HEK293 (cell line): ENCODE data around the gene SP2.
A peak's percentile ranks its signal among the peaks of the same experiment; 100 is the strongest.

Experiments used
- CTCF ChIA-PET: fragments of 350-600 bp; formaldehyde crosslinking; extraction: SDS; loops from one replicate; lab custom pipeline; 2021; ENCODE audit warnings: antibody characterized with exemption; lab: Yijun Ruan, JAX
- POLR2A ChIA-PET: fragments of 300-600 bp; formaldehyde crosslinking; extraction: SDS; loops from one replicate; lab custom pipeline; 2020; ENCODE audit warnings: antibody characterized with exemption, inconsistent platforms; lab: Yijun Ruan, JAX
- H3K27ac ChIP-seq: fragments of 200-500 bp; sonication (Bioruptor generic); 2 replicates; pipeline ENCODE4 v1.5.1; 2014; ENCODE audit warnings: low read depth, low read length, control low read depth, inconsistent platforms; ENCODE audit errors: extremely low read depth
- H3K36me3 ChIP-seq, 2 experiments: fragments of 200-500 bp in 1 of 2; sonication (Bioruptor generic) in 1 of 2; 1 replicate in 1 of 2; 2 replicates in 1 of 2; pipeline ENCODE4 v1.5.1; 2014 to 2017; ENCODE audit warnings: inconsistent platforms in 2 of 2, low read length in 2 of 2; ENCODE audit not compliant: control insufficient read depth in 2 of 2, insufficient read depth in 1 of 2
- H3K4me1 ChIP-seq: fragments of 200-500 bp; sonication (Bioruptor generic); 2 replicates; pipeline ENCODE4 v1.5.1; 2014; ENCODE audit warnings: mild to moderate bottlenecking, low read length, inconsistent platforms; ENCODE audit not compliant: control insufficient read depth, insufficient read depth
- H3K4me3 ChIP-seq: 2 replicates; pipeline ENCODE4 v1.5.1; 2011; ENCODE audit warnings: low read depth, mild to moderate bottlenecking, control low read depth, low read length, moderate library complexity
- H3K9me3 ChIP-seq: fragments of 200-500 bp; sonication (Bioruptor generic); 2 replicates; pipeline ENCODE4 v1.5.1; 2014; ENCODE audit warnings: low read depth, low read length, inconsistent platforms; ENCODE audit not compliant: control insufficient read depth, insufficient read depth
- GLI2 ChIP-seq: fragments of 450-650 bp; formaldehyde crosslinking; IDR thresholded peaks from 2 replicates; pipeline ENCODE4; 2017; ENCODE audit warnings: missing biosample characterization, missing genetic modification characterization, low read depth, borderline replicate concordance
- KLF10 ChIP-seq: fragments of 450-650 bp; IDR thresholded peaks from 2 replicates; pipeline ENCODE4 v1.5.1; 2018; ENCODE audit warnings: missing biosample characterization, mild to moderate bottlenecking, missing genetic modification characterization
- KLF9 ChIP-seq: fragments of 450-650 bp; formaldehyde crosslinking; IDR thresholded peaks from 2 replicates; pipeline ENCODE4 v1.5.1; 2016; ENCODE audit warnings: missing biosample characterization, missing genetic modification characterization, low read depth
- PBX3 ChIP-seq: sonication (generic); formaldehyde crosslinking; IDR thresholded peaks from 2 replicates; pipeline ENCODE4 v1.8.1; 2022; ENCODE audit warnings: mild to moderate bottlenecking, moderate library complexity, missing genetic modification reagents
- SCRT1 ChIP-seq: fragments of 450-650 bp; formaldehyde crosslinking; IDR thresholded peaks from 2 replicates; pipeline ENCODE4 v1.5.1; 2016; ENCODE audit warnings: missing biosample characterization, missing genetic modification characterization, borderline replicate concordance
- SETDB1 ChIP-seq: IDR thresholded peaks from one replicate; pipeline ENCODE4 v1.6.1; 2017; ENCODE audit warnings: mild to moderate bottlenecking, low read length, moderate library complexity, mixed read lengths; ENCODE audit not compliant: insufficient read length
- SP2 ChIP-seq: fragments of 450-650 bp; formaldehyde crosslinking; IDR thresholded peaks from 2 replicates; pipeline ENCODE4 v1.5.1; 2016; ENCODE audit warnings: missing biosample characterization, missing genetic modification characterization
- YY2 ChIP-seq: fragments of 450-650 bp; formaldehyde crosslinking; IDR thresholded peaks from 2 replicates; pipeline ENCODE4 v1.5.1; 2016; ENCODE audit warnings: missing biosample characterization, missing genetic modification characterization
- ZBTB17 ChIP-seq: fragments of 450-650 bp; formaldehyde crosslinking; IDR thresholded peaks from 2 replicates; pipeline ENCODE4 v1.5.1; 2016; ENCODE audit warnings: missing biosample characterization, missing genetic modification characterization
- ZBTB48 ChIP-seq: fragments of 450-650 bp; formaldehyde crosslinking; IDR thresholded peaks from 2 replicates; pipeline ENCODE4 v1.5.1; 2016; ENCODE audit warnings: missing biosample characterization, missing genetic modification characterization
- ZBTB8A ChIP-seq: fragments of 450-650 bp; formaldehyde crosslinking; IDR thresholded peaks from 2 replicates; pipeline ENCODE4 v1.5.1; 2016; ENCODE audit warnings: missing biosample characterization, missing genetic modification characterization
- ZFHX2 ChIP-seq: fragments of 450-650 bp; formaldehyde crosslinking; conservative IDR thresholded peaks from 2 replicates; pipeline ENCODE4 v1.5.1; 2016; ENCODE audit warnings: missing biosample characterization, missing genetic modification characterization
- ZNF121 ChIP-seq: fragments of 450-650 bp; formaldehyde crosslinking; IDR thresholded peaks from 2 replicates; pipeline ENCODE4 v1.5.1; 2016; ENCODE audit warnings: missing biosample characterization, missing genetic modification characterization
- ZNF132 ChIP-seq: fragments of 450-650 bp; formaldehyde crosslinking; IDR thresholded peaks from 2 replicates; pipeline ENCODE4 v1.5.1; 2017; ENCODE audit warnings: missing biosample characterization, missing genetic modification characterization, borderline replicate concordance
- ZNF26 ChIP-seq: fragments of 450-650 bp; formaldehyde crosslinking; IDR thresholded peaks from 2 replicates; pipeline ENCODE4 v1.5.1; 2016; ENCODE audit warnings: missing biosample characterization, missing genetic modification characterization
- ZNF350 ChIP-seq: fragments of 450-650 bp; formaldehyde crosslinking; IDR thresholded peaks from 2 replicates; pipeline ENCODE4 v1.5.0; 2017; ENCODE audit warnings: missing biosample characterization, mild to moderate bottlenecking, missing genetic modification characterization
- ZNF391 ChIP-seq: fragments of 450-650 bp; formaldehyde crosslinking; IDR thresholded peaks from 2 replicates; pipeline ENCODE4 v1.5.1; 2016; ENCODE audit warnings: low read depth, missing biosample characterization, missing genetic modification characterization, borderline replicate concordance
- ZNF404 ChIP-seq: fragments of 450-650 bp; formaldehyde crosslinking; IDR thresholded peaks from 2 replicates; pipeline ENCODE4 v1.5.1; 2017; ENCODE audit warnings: missing biosample characterization, missing genetic modification characterization
- ZNF473 ChIP-seq: fragments of 450-650 bp; formaldehyde crosslinking; IDR thresholded peaks from 2 replicates; pipeline ENCODE4 v1.5.1; 2017; ENCODE audit warnings: missing biosample characterization, missing genetic modification characterization
- ZNF514 ChIP-seq: fragments of 450-650 bp; formaldehyde crosslinking; IDR thresholded peaks from 2 replicates; pipeline ENCODE4 v1.5.1; 2016; ENCODE audit warnings: missing biosample characterization, missing genetic modification characterization
- ZNF580 ChIP-seq: fragments of 450-650 bp; formaldehyde crosslinking; IDR thresholded peaks from 2 replicates; pipeline ENCODE4 v1.5.1; 2016; ENCODE audit warnings: missing biosample characterization, missing genetic modification characterization
- ZNF610 ChIP-seq: fragments of 450-650 bp; formaldehyde crosslinking; IDR thresholded peaks from 2 replicates; pipeline ENCODE4 v1.5.1; 2016; ENCODE audit warnings: missing biosample characterization, missing genetic modification characterization, borderline replicate concordance
- ZNF629 ChIP-seq: fragments of 450-650 bp; formaldehyde crosslinking; IDR thresholded peaks from 2 replicates; pipeline ENCODE4 v1.5.1; 2017; ENCODE audit warnings: missing biosample characterization, missing genetic modification characterization
- ZNF654 ChIP-seq: fragments of 450-650 bp; formaldehyde crosslinking; IDR thresholded peaks from 2 replicates; pipeline ENCODE4 v1.5.1; 2016; ENCODE audit warnings: low read depth, missing biosample characterization, missing genetic modification characterization
- ZNF837 ChIP-seq: fragments of 450-650 bp; formaldehyde crosslinking; IDR thresholded peaks from 2 replicates; pipeline ENCODE4 v1.5.1; 2016; ENCODE audit warnings: missing biosample characterization, missing genetic modification characterization
- ZSCAN23 ChIP-seq: fragments of 450-650 bp; formaldehyde crosslinking; IDR thresholded peaks from 2 replicates; pipeline ENCODE4 v1.5.1; 2016; ENCODE audit warnings: missing biosample characterization, missing genetic modification characterization
- TF ChIP-seq, protein P1 (sequence below): IDR thresholded peaks from 2 replicates; pipeline ENCODE4 v1.6.1; 2011; ENCODE audit warnings: mild to moderate bottlenecking, low read depth, low read length, borderline replicate concordance
- TF ChIP-seq, protein P2 (sequence below): fragments of 450-650 bp; formaldehyde crosslinking; IDR thresholded peaks from 2 replicates; pipeline ENCODE4 v1.5.1; 2016; ENCODE audit warnings: missing biosample characterization, missing genetic modification characterization
- TF ChIP-seq, protein P3 (sequence below): fragments of 450-650 bp; formaldehyde crosslinking; IDR thresholded peaks from 2 replicates; pipeline ENCODE4 v1.5.1; 2016; ENCODE audit warnings: missing biosample characterization, missing genetic modification characterization

Gene SP2

DNA sequence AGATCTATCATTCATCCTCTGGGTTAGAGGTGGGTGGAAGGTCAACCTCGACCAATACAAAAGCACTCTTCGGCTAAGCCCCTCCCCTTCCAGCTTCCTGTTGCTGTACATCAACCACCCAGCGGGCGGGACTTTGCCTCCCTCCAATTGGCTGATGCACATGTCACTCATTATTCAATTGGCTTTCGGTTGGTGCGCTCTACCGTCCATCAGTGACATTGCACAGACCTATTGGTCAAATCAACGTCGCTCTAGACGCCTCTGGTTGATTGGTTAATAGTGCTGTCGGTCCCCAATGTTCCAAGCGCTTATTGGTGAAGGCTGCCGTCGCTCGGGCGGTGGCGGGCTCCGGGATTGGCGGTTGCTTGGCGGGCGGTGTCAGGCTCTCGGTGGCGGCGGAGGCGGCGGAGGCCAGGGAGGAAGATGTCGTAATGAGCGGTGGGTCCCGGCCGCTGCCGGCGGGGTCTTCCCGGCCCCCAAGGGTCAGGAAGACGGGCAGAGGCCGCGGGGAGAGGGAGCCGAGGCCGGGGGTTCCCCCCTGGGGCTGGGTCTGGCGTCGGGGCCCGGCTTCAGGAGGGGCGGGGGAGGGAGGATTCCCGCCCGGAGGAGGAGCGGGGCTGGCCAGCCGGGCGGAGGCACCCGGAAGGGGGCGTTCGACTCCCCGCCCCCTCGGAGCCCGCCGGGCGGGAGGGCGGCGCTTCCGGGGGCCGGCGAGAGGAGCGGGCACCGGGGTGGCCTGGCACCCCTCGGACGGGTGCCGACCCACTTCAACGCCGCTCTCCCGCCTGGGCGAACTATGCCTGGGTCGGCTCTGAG lies at the start of gene SP2:
Gene SP2 (plus strand): TSS at position 381 of the 816 bp plus-strand sequence. CDS start 51 bp downstream, at position 432.
- Histone ChIP-seq H3K4me1 (peaks cover 4% of the 10 kb centered on the region; the same call in 1 of the 2 replicates), H3K36me3 (peaks cover 0 to 25% of the 10 kb centered on the region in 2 experiments; a peak in 2 of 3 replicates), H3K9me3 (no peaks in the 10 kb centered on the region), H3K4me3 (peak within 1 kb of the TSS; percentile 95), H3K27ac (peak within 1 kb of the TSS; percentile 98)
- CTCF ChIA-PET, result interaction anchor here (0.6 to 18.5 kb wide), 10 partner anchors 8 to 197 kb away, joined by 3 to 837 read pairs (median 4); partner anchors contain the start of genes SCRN2 and SP6
- POLR2A ChIA-PET, result interaction anchor here (0.7 to 3.5 kb wide), 36 partner anchors 9 to 247 kb away, joined by 3 to 35 read pairs (median 4); partner anchors contain the start of genes CDK5RAP3, KPNB1, LRRC46 and MRPL10
- TF ChIP-seq ZNF837 (no peak), ZNF514 (tag by site-specific recombination) (no peak), ZNF132 (tag by site-specific recombination) (no peak), ZBTB17 (tag by site-specific recombination) (no peak), ZNF473 (tag by site-specific recombination) (no peak), ZNF404 (tag by site-specific recombination) (no peak), ZNF350 (tag by site-specific recombination) (no peak), ZNF654 (tag by site-specific recombination) (no peak), KLF10 (tag by site-specific recombination) (peak; percentile 18; the same call in 1 of the 2 replicates), ZNF610 (tag by site-specific recombination) (no peak), ZFHX2 (tag by site-specific recombination) (peak; percentile 90), GLI2 (tag by site-specific recombination) (no peak), YY2 (tag by site-specific recombination) (peak; percentile 64; the same call in 1 of the 2 replicates), ZNF121 (tag by site-specific recombination) (no peak), SP2 (tag by site-specific recombination) (peak; percentile 98), ZNF391 (tag by site-specific recombination) (peak; percentile 37; the same call in 1 of the 2 replicates), SCRT1 (tag by site-specific recombination) (peak; percentile 98), PBX3 (CRISPR knock-in tag) (peak; percentile 100), ZNF629 (no peak; the same call in 1 of the 2 replicates), ZBTB8A (tag by site-specific recombination) (peak; percentile 97), ZBTB48 (tag by site-specific recombination) (no peak), ZNF580 (tag by site-specific recombination) (peak; percentile 97), KLF9 (peak; percentile 75), SETDB1 (no peak), ZSCAN23 (tag by site-specific recombination) (no peak), ZNF26 (no peak)
- TF ChIP-seq, protein P1, sequence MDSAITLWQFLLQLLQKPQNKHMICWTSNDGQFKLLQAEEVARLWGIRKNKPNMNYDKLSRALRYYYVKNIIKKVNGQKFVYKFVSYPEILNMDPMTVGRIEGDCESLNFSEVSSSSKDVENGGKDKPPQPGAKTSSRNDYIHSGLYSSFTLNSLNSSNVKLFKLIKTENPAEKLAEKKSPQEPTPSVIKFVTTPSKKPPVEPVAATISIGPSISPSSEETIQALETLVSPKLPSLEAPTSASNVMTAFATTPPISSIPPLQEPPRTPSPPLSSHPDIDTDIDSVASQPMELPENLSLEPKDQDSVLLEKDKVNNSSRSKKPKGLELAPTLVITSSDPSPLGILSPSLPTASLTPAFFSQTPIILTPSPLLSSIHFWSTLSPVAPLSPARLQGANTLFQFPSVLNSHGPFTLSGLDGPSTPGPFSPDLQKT, result peak; percentile 87
- TF ChIP-seq, protein P2, sequence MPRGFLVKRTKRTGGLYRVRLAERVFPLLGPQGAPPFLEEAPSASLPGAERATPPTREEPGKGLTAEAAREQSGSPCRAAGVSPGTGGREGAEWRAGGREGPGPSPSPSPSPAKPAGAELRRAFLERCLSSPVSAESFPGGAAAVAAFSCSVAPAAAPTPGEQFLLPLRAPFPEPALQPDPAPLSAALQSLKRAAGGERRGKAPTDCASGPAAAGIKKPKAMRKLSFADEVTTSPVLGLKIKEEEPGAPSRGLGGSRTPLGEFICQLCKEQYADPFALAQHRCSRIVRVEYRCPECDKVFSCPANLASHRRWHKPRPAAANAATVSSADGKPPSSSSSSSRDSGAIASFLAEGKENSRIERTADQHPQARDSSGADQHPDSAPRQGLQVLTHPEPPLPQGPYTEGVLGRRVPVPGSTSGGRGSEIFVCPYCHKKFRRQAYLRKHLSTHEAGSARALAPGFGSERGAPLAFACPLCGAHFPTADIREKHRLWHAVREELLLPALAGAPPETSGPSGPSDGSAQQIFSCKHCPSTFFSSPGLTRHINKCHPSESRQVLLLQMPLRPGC (tag by site-specific recombination), result no peak; the same call in 1 of the 2 replicates
- TF ChIP-seq, protein P3, sequence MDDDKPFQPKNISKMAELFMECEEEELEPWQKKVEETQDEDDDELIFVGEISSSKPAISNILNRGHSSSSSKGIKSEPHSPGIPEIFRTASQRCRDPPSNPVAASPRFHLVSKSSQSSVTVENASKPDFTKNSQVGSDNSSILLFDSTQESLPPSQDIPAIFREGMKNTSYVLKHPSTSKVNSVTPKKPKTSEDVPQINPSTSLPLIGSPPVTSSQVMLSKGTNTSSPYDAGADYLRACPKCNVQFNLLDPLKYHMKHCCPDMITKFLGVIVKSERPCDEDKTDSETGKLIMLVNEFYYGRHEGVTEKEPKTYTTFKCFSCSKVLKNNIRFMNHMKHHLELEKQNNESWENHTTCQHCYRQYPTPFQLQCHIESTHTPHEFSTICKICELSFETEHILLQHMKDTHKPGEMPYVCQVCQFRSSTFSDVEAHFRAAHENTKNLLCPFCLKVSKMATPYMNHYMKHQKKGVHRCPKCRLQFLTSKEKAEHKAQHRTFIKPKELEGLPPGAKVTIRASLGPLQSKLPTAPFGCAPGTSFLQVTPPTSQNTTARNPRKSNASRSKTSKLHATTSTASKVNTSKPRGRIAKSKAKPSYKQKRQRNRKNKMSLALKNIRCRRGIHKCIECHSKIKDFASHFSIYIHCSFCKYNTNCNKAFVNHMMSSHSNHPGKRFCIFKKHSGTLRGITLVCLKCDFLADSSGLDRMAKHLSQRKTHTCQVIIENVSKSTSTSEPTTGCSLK (tag by site-specific recombination), result no peak
